ENCODE results near the gene NPAS4. TPM values are rescaled to one million over a fixed set of nuclear protein-coding genes. Genes with fewer than 3 reads are reported as not detected.

NPAS4 gene
- total RNA-seq, 1 experiment from 2014 or later, result 1.6 TPM

DNA sequence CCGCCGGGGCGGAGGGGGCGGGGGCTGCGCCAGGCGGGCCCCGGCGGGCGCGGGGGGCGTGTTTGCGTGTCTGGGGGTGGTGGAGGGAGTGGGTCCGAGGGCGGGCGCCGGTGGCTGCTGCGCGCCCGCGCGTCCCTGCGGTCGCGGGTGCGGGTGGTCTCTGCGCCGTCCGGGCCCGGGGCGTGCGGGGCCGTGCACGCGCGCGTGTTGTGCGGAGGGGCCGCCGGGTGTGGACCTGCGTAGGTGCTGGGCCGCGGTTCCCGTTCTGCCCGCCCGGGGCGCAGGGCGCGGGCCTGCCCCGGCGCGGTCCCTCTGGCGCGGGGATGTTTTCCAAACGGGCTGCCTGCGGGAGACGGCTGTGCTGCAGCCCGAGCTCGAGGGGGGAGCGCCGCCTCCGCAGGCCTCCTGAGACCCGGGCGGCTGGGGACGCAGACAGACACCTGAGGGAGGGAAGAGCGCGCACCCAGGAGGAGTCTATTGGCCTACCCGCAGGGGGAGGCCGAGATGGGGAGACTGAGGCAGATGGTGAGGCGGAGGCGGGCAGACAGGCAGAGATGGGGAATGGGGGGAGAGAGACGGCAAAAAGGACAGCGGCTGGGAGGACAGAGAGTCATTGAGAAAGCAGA, 46.3 kb downstream of the NPAS4 start:
- Histone ChIP-seq H3K79me2 (ENCODE audit: insufficient read depth, low read length) (no peaks in the 10 kb centered on the region), H3K27me3 (ENCODE audit: insufficient read depth, low read length) (no peaks in the 10 kb centered on the region), H4K91ac (ENCODE audit: insufficient read length, low read depth, low read length) (no peak overlapping the region), H3K4me1 (ENCODE audit: insufficient read depth, low read length) (no peaks in the 10 kb centered on the region; the same call in 1 of the 2 replicates), H2BK5ac (ENCODE audit: insufficient read length, low read length) (no peak overlapping the region), H3K56ac (ENCODE audit: insufficient read length, low read depth, low read length) (no peak overlapping the region), H2AFZ (ENCODE audit: low read length) (no peak overlapping the region), H3K4me2 (ENCODE audit: insufficient read depth, insufficient read length, low read length) (peak overlapping the region; percentile 73), H3K23ac (ENCODE audit: insufficient read length, low read depth, low read length) (no peak overlapping the region), H3K9me3 (ENCODE audit: control insufficient read depth, low read depth, low read length) (no peaks in the 10 kb centered on the region), H4K8ac (replicated peaks; ENCODE audit: insufficient read length, low read depth, low read length) (no peak overlapping the region), H2BK20ac (ENCODE audit: low read depth, low read length, poor library complexity, severe bottlenecking) (no peak overlapping the region), H3K27ac (ENCODE audit: insufficient read length, low read depth, low read length) (no peak overlapping the region), H3K14ac (ENCODE audit: insufficient read depth, low read length) (no peak overlapping the region), H3T11ph (ENCODE audit: low read length) (no peak overlapping the region), H3K18ac (ENCODE audit: insufficient read length, low read depth, low read length) (no peak overlapping the region), H3K79me1 (ENCODE audit: insufficient read depth, low read depth, low read length, poor library complexity, severe bottlenecking) (no peaks in the 10 kb centered on the region), H2AK5ac (ENCODE audit: insufficient read length, low read length) (no peak overlapping the region), H3K9ac (ENCODE audit: extremely low read depth, insufficient read length, low read length) (peak overlapping the region; percentile 34), H4K5ac (ENCODE audit: insufficient read length, low read depth, low read length) (no peak overlapping the region), H2BK15ac (ENCODE audit: low read depth, low read length) (no peak overlapping the region), H4K20me1 (ENCODE audit: control insufficient read depth, insufficient read depth, insufficient read length) (no peaks in the 10 kb centered on the region), H2BK12ac (ENCODE audit: insufficient read length, low read depth, low read length) (no peak overlapping the region), H3K4ac (ENCODE audit: low read depth, low read length) (no peak overlapping the region), H3K23me2 (ENCODE audit: insufficient read length, low read depth, low read length, poor library complexity, severe bottlenecking) (peaks cover 6% of the 10 kb centered on the region), H2BK120ac (ENCODE audit: low read depth, low read length, poor library complexity, severe bottlenecking) (no peak overlapping the region)
- H3K27ac Mint-ChIP-seq, result no peak overlapping the region; a peak in 1 of 7 replicates
- peaks cover 21 to 36% of the 10 kb centered on the region in 2 experiments for H3K4me1 Mint-ChIP-seq
- H3K36me3 Mint-ChIP-seq (ENCODE audit: insufficient read depth in 1 of 3, low read depth in 3 of 3), result peaks cover 2 to 27% (median 7%) of the 10 kb centered on the region in 3 experiments; a peak in 6 of 7 replicates
- H3K9me3 Mint-ChIP-seq, result peaks cover 10 to 16% of the 10 kb centered on the region in 2 experiments; a peak in 4 of 5 replicates
- H3K4me3 Mint-ChIP-seq, result peak overlapping the region; percentile 74 to 92
- H3K27me3 Mint-ChIP-seq (ENCODE audit: low read depth), result peaks cover 8% of the 10 kb centered on the region
- TF ChIP-seq, protein P1, sequence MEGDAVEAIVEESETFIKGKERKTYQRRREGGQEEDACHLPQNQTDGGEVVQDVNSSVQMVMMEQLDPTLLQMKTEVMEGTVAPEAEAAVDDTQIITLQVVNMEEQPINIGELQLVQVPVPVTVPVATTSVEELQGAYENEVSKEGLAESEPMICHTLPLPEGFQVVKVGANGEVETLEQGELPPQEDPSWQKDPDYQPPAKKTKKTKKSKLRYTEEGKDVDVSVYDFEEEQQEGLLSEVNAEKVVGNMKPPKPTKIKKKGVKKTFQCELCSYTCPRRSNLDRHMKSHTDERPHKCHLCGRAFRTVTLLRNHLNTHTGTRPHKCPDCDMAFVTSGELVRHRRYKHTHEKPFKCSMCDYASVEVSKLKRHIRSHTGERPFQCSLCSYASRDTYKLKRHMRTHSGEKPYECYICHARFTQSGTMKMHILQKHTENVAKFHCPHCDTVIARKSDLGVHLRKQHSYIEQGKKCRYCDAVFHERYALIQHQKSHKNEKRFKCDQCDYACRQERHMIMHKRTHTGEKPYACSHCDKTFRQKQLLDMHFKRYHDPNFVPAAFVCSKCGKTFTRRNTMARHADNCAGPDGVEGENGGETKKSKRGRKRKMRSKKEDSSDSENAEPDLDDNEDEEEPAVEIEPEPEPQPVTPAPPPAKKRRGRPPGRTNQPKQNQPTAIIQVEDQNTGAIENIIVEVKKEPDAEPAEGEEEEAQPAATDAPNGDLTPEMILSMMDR (conservative IDR thresholded peaks at IDR 0.05), result peak; percentile 44
- no CpG with 5 or more reads among the region's 72 CpGs for WGBS (ENCODE audit: extremely low coverage, insufficient read length, low lambda C conversion rate)
- no peak for DNase-seq
